K562 (cell line): ENCODE data around the gene HYCC2. TPM values are rescaled to one million over a fixed set of nuclear protein-coding genes. Genes with fewer than 3 reads are reported as not detected.
A peak's percentile ranks its signal among the peaks of the same experiment; 100 is the strongest.

Experiments
- DIDO1 ChIP-seq: fragments of 450-650 bp; IDR thresholded peaks from 2 replicates; pipeline ENCODE4 v1.6.1; 2016; ENCODE audit warnings: low read depth, missing biosample characterization, missing genetic modification characterization
- EWSR1 ChIP-seq: fragments of 450-650 bp; IDR thresholded peaks from 2 replicates; pipeline ENCODE4 v1.6.1; 2018; ENCODE audit warnings: borderline replicate concordance, mild to moderate bottlenecking, low read depth, moderate library complexity; ENCODE audit not compliant: partially characterized antibody
- GTF2B ChIP-seq: IDR thresholded peaks from 2 replicates; pipeline ENCODE4 v1.6.1; 2011; ENCODE audit not compliant: insufficient read length; ENCODE audit errors: extremely low read depth
- MAX ChIP-seq: sonication (generic); formaldehyde crosslinking; IDR thresholded peaks from 2 replicates; pipeline ENCODE4 v1.9.0; 2022; ENCODE audit warnings: mild to moderate bottlenecking, missing genetic modification reagents
- MNT ChIP-seq, 2 experiments: fragments of 450-650 bp; conservative IDR thresholded peaks; 2 replicates each; pipeline ENCODE4 v1.6.1; 2017; ENCODE audit warnings: mild to moderate bottlenecking in 2 of 2, moderate library complexity in 2 of 2
- NFYB ChIP-seq: IDR thresholded peaks from 2 replicates; pipeline ENCODE4 v1.6.1; 2011; ENCODE audit warnings: mild to moderate bottlenecking, moderate library complexity; ENCODE audit not compliant: insufficient read length; ENCODE audit errors: extremely low read depth
- SP1 ChIP-seq: sonication (generic); formaldehyde crosslinking; IDR thresholded peaks from 2 replicates; pipeline ENCODE4 v1.8.1; 2022; ENCODE audit warnings: mild to moderate bottlenecking, missing genetic modification reagents
- ZBTB9 ChIP-seq: fragments of 450-650 bp; formaldehyde crosslinking; IDR thresholded peaks from 2 replicates; pipeline ENCODE4 v1.4.0; 2020; ENCODE audit warnings: mild to moderate bottlenecking, moderate library complexity
- ZNF217 ChIP-seq: sonication (generic); formaldehyde crosslinking; IDR thresholded peaks from 2 replicates; pipeline ENCODE4 v1.8.0; 2022; ENCODE audit warnings: mild to moderate bottlenecking, missing genetic modification reagents
- polyA plus RNA-seq, 8 experiments: library from polyadenylated mRNA; depleted of rRNA in 4 of 8; stranded (reverse) in 5 of 8; unstranded in 3 of 8; fragments of >200 nt; fragmentation: Nextera tagmentation in 2 of 8; fragmentation: Illumina TruSeq in 1 of 8; extraction: Ambion mirVana in 2 of 8; extraction: Trizol in 1 of 8; gene quantifications; 2 replicates each; pipeline versions ENCODE4 v1.2.1 to v1.2.3, GENCODE V29; 2011 to 2014; ENCODE audit warnings: inconsistent platforms in 1 of 8, missing spikeins in 1 of 8
- total RNA-seq, 7 experiments: library from RNA; depleted of rRNA in 6 of 7; stranded (reverse); fragments of >200 nt in 6 of 7; fragmentation: Illumina TruSeq in 2 of 7; extraction: Trizol in 2 of 7; gene quantifications; 2 replicates each; pipeline versions ENCODE4 v1.2.1 to v1.2.3, GENCODE V29; 2011 to 2021; ENCODE audit warnings: low replicate concordance in 1 of 7
- TF ChIP-seq, protein P1 (sequence below): fragments of 250-450 bp; sonication (Bioruptor Pico); IDR thresholded peaks from 2 replicates; pipeline ENCODE4 v1.4.0; 2020
- TF ChIP-seq, protein P2 (sequence below): fragments of 450-650 bp; conservative IDR thresholded peaks from 2 replicates; pipeline ENCODE4 v1.6.1; 2016; ENCODE audit warnings: missing genetic modification characterization, low read depth, mild to moderate bottlenecking, control low read depth, missing compliant biosample characterization
- TF ChIP-seq, protein P3 (sequence below): sonication (generic); formaldehyde crosslinking; IDR thresholded peaks from 2 replicates; pipeline ENCODE4 v1.8.0; 2022; ENCODE audit warnings: missing genetic modification reagents, mild to moderate bottlenecking, borderline replicate concordance

HYCC2 gene
- total and polyA plus RNA-seq, 9 of the 15 experiments (the other 6 are each of a cell fraction or from before 2014, with no cell fraction given): 5.4 to 20.0 (median 9.8) TPM

DNA sequence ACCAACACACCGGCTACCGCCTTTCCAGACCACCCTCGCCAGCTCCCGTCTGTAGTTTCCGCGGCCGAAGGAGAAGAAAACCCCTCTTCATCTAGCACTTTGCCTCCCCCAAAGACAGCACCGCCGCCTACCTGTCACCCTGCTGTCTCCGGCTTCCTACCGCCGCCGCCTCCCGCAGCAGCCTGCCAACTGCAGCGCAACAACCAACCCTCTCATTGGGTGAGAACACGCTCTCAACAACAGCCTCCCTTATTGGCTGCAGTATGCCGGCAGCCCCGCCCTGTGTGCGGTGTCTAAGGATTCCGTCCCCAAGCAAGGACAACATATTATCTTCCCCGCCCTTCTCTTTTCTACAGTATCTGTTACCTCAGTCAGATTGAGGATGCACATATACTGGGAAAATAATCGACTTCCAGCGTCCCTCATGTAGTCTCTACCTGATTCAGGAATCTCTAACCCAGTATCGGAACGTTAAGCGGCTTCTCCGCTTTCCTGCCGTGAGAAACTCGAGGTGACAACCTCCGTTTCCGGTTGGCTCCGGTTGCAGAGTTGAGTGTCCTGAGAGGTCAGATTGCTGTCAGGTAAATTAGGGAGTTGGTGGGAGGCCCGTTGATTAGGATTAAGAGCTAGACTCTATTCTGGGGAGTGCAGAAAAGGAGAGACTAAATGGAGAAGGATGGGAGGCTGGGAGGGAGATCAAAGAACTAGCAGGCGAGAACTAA lies at the start of gene HYCC2, which contains the start of gene NDUFB3 (continued):
- TF ChIP-seq, protein P1, sequence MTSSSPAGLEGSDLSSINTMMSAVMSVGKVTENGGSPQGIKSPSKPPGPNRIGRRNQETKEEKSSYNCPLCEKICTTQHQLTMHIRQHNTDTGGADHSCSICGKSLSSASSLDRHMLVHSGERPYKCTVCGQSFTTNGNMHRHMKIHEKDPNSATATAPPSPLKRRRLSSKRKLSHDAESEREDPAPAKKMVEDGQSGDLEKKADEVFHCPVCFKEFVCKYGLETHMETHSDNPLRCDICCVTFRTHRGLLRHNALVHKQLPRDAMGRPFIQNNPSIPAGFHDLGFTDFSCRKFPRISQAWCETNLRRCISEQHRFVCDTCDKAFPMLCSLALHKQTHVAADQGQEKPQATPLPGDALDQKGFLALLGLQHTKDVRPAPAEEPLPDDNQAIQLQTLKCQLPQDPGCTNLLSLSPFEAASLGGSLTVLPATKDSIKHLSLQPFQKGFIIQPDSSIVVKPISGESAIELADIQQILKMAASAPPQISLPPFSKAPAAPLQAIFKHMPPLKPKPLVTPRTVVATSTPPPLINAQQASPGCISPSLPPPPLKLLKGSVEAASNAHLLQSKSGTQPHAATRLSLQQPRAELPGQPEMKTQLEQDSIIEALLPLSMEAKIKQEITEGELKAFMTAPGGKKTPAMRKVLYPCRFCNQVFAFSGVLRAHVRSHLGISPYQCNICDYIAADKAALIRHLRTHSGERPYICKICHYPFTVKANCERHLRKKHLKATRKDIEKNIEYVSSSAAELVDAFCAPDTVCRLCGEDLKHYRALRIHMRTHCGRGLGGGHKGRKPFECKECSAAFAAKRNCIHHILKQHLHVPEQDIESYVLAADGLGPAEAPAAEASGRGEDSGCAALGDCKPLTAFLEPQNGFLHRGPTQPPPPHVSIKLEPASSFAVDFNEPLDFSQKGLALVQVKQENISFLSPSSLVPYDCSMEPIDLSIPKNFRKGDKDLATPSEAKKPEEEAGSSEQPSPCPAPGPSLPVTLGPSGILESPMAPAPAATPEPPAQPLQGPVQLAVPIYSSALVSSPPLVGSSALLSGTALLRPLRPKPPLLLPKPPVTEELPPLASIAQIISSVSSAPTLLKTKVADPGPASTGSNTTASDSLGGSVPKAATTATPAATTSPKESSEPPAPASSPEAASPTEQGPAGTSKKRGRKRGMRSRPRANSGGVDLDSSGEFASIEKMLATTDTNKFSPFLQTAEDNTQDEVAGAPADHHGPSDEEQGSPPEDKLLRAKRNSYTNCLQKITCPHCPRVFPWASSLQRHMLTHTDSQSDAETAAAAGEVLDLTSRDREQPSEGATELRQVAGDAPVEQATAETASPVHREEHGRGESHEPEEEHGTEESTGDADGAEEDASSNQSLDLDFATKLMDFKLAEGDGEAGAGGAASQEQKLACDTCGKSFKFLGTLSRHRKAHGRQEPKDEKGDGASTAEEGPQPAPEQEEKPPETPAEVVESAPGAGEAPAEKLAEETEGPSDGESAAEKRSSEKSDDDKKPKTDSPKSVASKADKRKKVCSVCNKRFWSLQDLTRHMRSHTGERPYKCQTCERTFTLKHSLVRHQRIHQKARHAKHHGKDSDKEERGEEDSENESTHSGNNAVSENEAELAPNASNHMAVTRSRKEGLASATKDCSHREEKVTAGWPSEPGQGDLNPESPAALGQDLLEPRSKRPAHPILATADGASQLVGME (CRISPR knock-in tag): no peak
- no peak for TF ChIP-seq ZBTB9 (CRISPR knock-in tag)
- no peak for TF ChIP-seq GTF2B
- TF ChIP-seq MAX (CRISPR knock-in tag): peak; percentile 25; the same call in 1 of the 2 replicates
- TF ChIP-seq, protein P2, sequence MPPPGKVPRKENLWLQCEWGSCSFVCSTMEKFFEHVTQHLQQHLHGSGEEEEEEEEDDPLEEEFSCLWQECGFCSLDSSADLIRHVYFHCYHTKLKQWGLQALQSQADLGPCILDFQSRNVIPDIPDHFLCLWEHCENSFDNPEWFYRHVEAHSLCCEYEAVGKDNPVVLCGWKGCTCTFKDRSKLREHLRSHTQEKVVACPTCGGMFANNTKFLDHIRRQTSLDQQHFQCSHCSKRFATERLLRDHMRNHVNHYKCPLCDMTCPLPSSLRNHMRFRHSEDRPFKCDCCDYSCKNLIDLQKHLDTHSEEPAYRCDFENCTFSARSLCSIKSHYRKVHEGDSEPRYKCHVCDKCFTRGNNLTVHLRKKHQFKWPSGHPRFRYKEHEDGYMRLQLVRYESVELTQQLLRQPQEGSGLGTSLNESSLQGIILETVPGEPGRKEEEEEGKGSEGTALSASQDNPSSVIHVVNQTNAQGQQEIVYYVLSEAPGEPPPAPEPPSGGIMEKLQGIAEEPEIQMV (tag): no peak
- peak; percentile 97 for TF ChIP-seq SP1 (CRISPR knock-in tag)
- TF ChIP-seq NFYB: peak; percentile 64
- peak; percentile 72 to 87; a peak in 3 of 4 replicates for TF ChIP-seq MNT (conservative IDR thresholded peaks at IDR 0.05)
- TF ChIP-seq EWSR1: no peak
- peak; percentile 99 for TF ChIP-seq DIDO1
- TF ChIP-seq ZNF217 (CRISPR knock-in tag): no peak
- TF ChIP-seq, protein P3, sequence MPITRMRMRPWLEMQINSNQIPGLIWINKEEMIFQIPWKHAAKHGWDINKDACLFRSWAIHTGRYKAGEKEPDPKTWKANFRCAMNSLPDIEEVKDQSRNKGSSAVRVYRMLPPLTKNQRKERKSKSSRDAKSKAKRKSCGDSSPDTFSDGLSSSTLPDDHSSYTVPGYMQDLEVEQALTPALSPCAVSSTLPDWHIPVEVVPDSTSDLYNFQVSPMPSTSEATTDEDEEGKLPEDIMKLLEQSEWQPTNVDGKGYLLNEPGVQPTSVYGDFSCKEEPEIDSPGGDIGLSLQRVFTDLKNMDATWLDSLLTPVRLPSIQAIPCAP (CRISPR knock-in tag): no peak
